GM18870 (cell line): ENCODE results near the gene TMIE.

Experiments
- ATAC-seq: cut with Tn5 transposase; IDR thresholded peaks from one replicate; pipeline ENCODE4 v1.9.1; 2021; ENCODE audit warnings: moderate library complexity; ENCODE audit not compliant: unreplicated experiment

Gene TMIE

GRCh38 chr3:46701181-46701939 lies at the start of gene TMIE:
Gene TMIE (plus strand): TSS chr3:46701392. CDS start chr3:46701488, 96 bp downstream.
- ATAC-seq: no peak

- ATAC-seq: no peak
These were observed 45.9 kb upstream of the TMIE start for GRCh38 chr3:46655271-46655670.

GRCh38 chr3:46656778-46657556 lies 44.2 kb upstream of the TMIE start:
- ATAC-seq: no peak

GRCh38 chr3:46659285-46659684 lies 41.9 kb upstream of the TMIE start:
- no peak for ATAC-seq

GRCh38 chr3:46660003-46660402 lies 41.2 kb upstream of the TMIE start:
- ATAC-seq: no peak

- ATAC-seq: no peak
These were observed 40.4 kb upstream of the TMIE start for GRCh38 chr3:46660543-46661523.

- no peak for ATAC-seq
These were observed 39.1 kb upstream of the TMIE start for GRCh38 chr3:46661776-46662766.

- ATAC-seq: no peak
These were observed 38.2 kb upstream of the TMIE start for GRCh38 chr3:46662771-46663551.

- no peak for ATAC-seq
These were observed 37.5 kb upstream of the TMIE start for GRCh38 chr3:46663591-46664135.

- no peak for ATAC-seq
These were observed 36.8 kb upstream of the TMIE start for GRCh38 chr3:46664188-46664970.

GRCh38 chr3:46664971-46665762 lies 36.0 kb upstream of the TMIE start:
- no peak for ATAC-seq

GRCh38 chr3:46665763-46666452 lies 35.3 kb upstream of the TMIE start:
- no peak for ATAC-seq

GRCh38 chr3:46666453-46666845 lies 34.7 kb upstream of the TMIE start:
- no peak for ATAC-seq

GRCh38 chr3:46667061-46667621 lies 34.1 kb upstream of the TMIE start:
- no peak for ATAC-seq

- no peak for ATAC-seq
These were observed 33.5 kb upstream of the TMIE start for GRCh38 chr3:46667657-46668056.

GRCh38 chr3:46668116-46668515 lies 33.1 kb upstream of the TMIE start:
- no peak for ATAC-seq
